ENCODE results near the gene UBE2J2. TPM values are rescaled to one million over a fixed set of nuclear protein-coding genes. Genes with fewer than 3 reads are reported as not detected.

The UBE2J2 gene
- total and polyA plus RNA-seq, 2 of the 8 experiments (the other 6 are each of a cell fraction or from before 2014, with no cell fraction given): 33.6 to 67.9 TPM

- no peak for TF ChIP-seq CHD7 (IDR thresholded peaks at IDR 0.05; ENCODE audit: insufficient replicate concordance, low read length)
- TF ChIP-seq JUN (IDR thresholded peaks at IDR 0.05; ENCODE audit: low read depth, low read length): no peak
- no peak for TF ChIP-seq SAP30 (IDR thresholded peaks at IDR 0.05; ENCODE audit: insufficient read depth, insufficient replicate concordance, low read length)
- TF ChIP-seq CHD2 (IDR thresholded peaks at IDR 0.05; ENCODE audit: low read length): no peak
- TF ChIP-seq CBX5 (IDR thresholded peaks at IDR 0.05; ENCODE audit: low read depth, low read length): no peak
- TF ChIP-seq SIRT6 (IDR thresholded peaks at IDR 0.05; ENCODE audit: low read length): no peak
- TF ChIP-seq HDAC6 (IDR thresholded peaks at IDR 0.05; ENCODE audit: low read depth, low read length): no peak
- TF ChIP-seq SUZ12 (IDR thresholded peaks at IDR 0.05; ENCODE audit: low read length): no peak
- TF ChIP-seq CREB1 (IDR thresholded peaks at IDR 0.05): no peak
- TF ChIP-seq POLR2AphosphoS5 (IDR thresholded peaks at IDR 0.05; ENCODE audit: low read depth, low read length): no peak
These were observed 55.8 kb downstream of the UBE2J2 start (continued) for GRCh38 chr1:1217621-1218523.

All from H1 (cell line).